Nephron progenitor cell (in vitro differentiated cells): ENCODE data around the gene HGS.

Source experiments
- DNase-seq: peaks from one replicate; pipeline ENCODE4 v3.0.0; 2021
- H3K27ac Mint-ChIP-seq: 2 replicates; pipeline ENCODE4 v1.8.0; 2021; ENCODE audit warnings: mild to moderate bottlenecking, moderate library complexity, mixed read lengths
- H3K27me3 Mint-ChIP-seq: 2 replicates; pipeline ENCODE4 v1.8.0; 2021; ENCODE audit warnings: mild to moderate bottlenecking, low read depth, mixed read lengths; ENCODE audit not compliant: poor library complexity
- H3K36me3 Mint-ChIP-seq: 2 replicates; pipeline ENCODE4 v1.8.0; 2021; ENCODE audit warnings: low read depth, mixed read lengths
- H3K4me1 Mint-ChIP-seq: 2 replicates; pipeline ENCODE4 v1.8.0; 2021; ENCODE audit warnings: mixed read lengths
- H3K4me3 Mint-ChIP-seq: 2 replicates; pipeline ENCODE4 v1.8.0; 2021; ENCODE audit warnings: mild to moderate bottlenecking, moderate library complexity, mixed read lengths
- H3K9me3 Mint-ChIP-seq: 2 replicates; pipeline ENCODE4 v1.8.0; 2021; ENCODE audit warnings: mild to moderate bottlenecking, moderate library complexity, mixed read lengths
- TF ChIP-seq, protein P1 (sequence below): fragments of 200-600 bp; sonication (generic); IDR thresholded peaks from 2 replicates; pipeline ENCODE4 v1.5.0; 2021; ENCODE audit warnings: antibody characterized with exemption

The HGS gene

DNA sequence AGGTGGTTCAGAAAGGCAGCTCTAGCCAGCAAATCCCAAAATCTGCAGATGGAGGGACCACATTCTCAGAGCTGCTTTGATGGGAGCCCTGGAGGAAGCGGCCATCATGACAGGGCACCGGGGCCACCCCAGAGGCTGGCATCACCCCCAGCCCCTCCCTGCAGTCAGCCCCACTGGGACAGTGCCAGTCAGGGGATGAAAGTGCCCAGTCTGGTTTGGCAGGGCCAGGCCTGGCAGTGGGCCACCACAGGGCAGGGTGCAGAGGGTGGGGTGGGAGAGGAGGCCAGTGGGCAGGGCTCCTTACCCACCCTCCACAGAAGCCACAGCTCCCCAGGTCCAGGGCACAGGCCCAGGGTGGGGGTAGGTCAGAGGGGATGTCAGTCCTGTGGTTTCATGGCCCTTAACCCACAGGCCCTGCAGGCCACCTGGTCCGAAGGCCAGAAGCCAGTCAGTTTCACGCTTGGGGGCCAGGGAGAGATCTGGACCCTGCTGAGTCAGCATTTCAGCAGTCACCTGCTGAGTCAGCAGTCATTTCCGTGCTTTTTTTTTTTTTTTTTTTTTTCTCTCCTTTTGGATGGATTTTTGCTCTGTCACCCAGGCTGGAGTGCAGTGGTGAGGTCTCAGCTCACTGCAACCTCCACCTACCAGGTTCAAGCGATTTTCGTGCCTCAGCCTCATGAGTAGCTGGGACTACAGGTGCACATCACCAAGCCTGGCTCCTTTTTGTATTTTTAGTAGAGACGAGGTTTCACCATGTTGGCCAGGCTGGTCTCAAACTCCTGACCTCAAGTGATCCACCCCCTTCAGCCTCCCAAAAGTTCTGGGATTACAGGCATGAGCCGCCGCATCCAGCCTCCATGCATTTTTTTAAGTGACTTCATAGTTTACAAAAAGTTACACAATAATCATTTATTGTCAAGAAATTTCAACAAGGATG is 38.6 kb downstream of the HGS start:
- no peak for DNase-seq
- peaks cover 17% of the 10 kb centered on the region for H3K4me1 Mint-ChIP-seq
- no peaks in the 10 kb centered on the region for H3K9me3 Mint-ChIP-seq
- H3K36me3 Mint-ChIP-seq = no peaks in the 10 kb centered on the region
- H3K27me3 Mint-ChIP-seq = peaks cover 11% of the 10 kb centered on the region
- no peak overlapping the region for H3K4me3 Mint-ChIP-seq
- TF ChIP-seq, protein P1, sequence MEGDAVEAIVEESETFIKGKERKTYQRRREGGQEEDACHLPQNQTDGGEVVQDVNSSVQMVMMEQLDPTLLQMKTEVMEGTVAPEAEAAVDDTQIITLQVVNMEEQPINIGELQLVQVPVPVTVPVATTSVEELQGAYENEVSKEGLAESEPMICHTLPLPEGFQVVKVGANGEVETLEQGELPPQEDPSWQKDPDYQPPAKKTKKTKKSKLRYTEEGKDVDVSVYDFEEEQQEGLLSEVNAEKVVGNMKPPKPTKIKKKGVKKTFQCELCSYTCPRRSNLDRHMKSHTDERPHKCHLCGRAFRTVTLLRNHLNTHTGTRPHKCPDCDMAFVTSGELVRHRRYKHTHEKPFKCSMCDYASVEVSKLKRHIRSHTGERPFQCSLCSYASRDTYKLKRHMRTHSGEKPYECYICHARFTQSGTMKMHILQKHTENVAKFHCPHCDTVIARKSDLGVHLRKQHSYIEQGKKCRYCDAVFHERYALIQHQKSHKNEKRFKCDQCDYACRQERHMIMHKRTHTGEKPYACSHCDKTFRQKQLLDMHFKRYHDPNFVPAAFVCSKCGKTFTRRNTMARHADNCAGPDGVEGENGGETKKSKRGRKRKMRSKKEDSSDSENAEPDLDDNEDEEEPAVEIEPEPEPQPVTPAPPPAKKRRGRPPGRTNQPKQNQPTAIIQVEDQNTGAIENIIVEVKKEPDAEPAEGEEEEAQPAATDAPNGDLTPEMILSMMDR = no peak
- H3K27ac Mint-ChIP-seq = no peak overlapping the region

DNA sequence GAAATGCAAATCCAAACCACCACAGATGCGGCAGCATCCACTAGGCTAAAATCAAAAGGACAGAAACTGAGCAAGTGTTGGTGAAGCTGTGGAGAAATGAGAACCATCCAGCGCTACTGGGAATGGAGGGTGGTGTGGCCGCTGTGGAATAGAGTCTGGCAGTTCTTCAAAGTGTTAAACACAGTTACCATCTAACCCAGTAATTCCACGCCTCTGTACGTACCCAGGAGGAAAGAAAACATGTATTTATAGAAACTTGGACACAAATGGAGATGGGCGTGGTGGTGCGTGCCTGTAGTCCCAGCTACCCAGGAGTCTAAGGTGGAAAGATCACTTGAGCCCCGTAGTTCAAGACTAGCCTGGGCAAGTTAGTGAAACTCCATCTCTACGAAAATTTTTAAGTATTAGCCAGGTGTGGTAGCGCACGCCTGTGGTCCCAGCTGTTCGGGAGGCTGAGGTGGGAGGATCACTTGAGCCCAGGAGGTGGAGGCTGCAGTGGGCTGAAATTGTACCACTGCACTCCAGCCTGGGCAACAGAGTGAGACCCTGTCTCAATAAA is 39.9 kb downstream of the HGS start:
- Mint-ChIP-seq H3K4me3 (no peak overlapping the region), H3K4me1 (peaks cover 17% of the 10 kb centered on the region), H3K27me3 (peaks cover 12% of the 10 kb centered on the region), H3K36me3 (no peaks in the 10 kb centered on the region), H3K27ac (no peak overlapping the region), H3K9me3 (no peaks in the 10 kb centered on the region)
- TF ChIP-seq, protein P1 = no peak
- no peak for DNase-seq

DNA sequence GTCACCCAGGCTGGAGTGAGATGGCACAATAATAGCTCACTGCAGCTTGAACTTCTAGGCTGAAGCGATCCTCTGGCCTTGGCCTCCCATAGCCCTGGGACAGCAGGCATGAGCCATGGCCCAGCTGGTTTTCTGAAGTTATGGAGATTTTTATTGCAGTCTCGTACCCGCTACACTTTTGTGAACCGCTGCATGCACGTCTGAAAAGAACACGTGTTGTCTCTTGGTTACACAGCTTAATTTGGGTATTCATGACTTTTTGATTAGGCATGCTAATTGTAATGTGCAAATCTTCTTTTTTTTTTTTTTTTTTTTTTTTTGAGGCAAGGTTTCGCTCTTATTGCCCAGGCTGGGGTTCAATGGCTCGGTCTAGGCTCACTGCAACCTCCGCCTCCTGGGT is 41.6 kb downstream of the HGS start:
- peaks cover 17% of the 10 kb centered on the region for H3K4me1 Mint-ChIP-seq
- no peak overlapping the region for H3K4me3 Mint-ChIP-seq
- TF ChIP-seq, protein P1 = no peak
- no peaks in the 10 kb centered on the region for H3K9me3 Mint-ChIP-seq
- DNase-seq = no peak
- no peak overlapping the region for H3K27ac Mint-ChIP-seq
- H3K36me3 Mint-ChIP-seq = no peaks in the 10 kb centered on the region
- H3K27me3 Mint-ChIP-seq = peaks cover 16% of the 10 kb centered on the region

DNA sequence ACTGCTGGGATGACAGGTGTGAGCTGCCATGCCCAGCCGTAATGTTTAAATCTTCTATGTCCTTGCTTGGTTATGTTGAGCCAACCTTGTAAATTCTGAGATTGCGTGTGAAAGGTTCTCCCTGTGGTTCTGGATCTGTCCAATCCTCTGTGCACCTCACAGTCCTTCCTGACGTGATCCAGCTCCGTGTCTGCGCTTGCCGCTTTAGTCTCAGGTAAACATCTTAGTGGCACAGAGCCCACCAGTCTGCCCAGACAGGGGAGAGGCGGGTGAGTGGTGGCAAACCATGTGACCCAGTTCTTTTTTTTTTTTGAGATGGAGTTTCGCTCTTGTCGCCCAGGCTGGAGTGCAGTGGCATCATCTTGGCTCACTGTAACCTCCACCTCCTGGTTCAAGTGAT is 42.2 kb downstream of the HGS start:
- peaks cover 20% of the 10 kb centered on the region for H3K27me3 Mint-ChIP-seq
- no peak overlapping the region for H3K4me3 Mint-ChIP-seq
- no peaks in the 10 kb centered on the region for H3K36me3 Mint-ChIP-seq
- DNase-seq = no peak
- TF ChIP-seq, protein P1 = no peak
- H3K27ac Mint-ChIP-seq = peak overlapping the region; percentile 61
- H3K4me1 Mint-ChIP-seq = peaks cover 19% of the 10 kb centered on the region
- no peaks in the 10 kb centered on the region for H3K9me3 Mint-ChIP-seq

DNA sequence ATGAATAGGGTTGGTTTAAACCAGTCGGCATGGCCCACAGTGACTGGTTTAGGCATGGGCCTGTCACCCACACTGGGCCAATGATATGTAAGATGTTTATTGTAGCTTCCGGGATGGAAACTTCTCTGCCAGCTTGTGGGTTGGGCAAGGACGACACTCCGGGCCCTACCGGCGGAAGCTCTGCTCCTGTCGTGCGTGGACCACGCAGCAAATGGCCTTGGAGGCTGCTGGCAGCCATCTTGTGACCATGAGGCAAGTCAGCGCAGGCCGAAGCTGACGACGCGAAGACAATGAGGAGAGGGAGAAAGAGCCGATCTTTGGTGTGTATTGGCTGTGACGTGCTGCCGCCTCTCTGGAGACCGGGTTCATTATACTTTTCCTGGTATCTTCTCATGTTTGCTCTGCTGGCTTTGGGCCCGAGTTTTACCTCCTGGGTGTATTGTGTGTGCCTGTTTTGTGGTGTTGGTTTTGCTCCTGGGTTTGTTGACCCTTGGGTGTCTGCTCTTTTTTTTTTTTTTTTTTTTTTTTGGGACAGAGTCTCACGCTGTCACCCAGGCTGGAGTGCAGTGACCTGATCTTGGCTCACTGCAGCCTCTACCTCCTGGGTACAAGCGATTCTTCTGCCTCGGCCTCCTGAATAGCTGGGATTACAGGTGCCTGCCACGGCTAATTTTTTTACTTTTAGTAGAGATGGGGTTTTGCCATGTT is 43.7 kb downstream of the HGS start:
- Mint-ChIP-seq H3K4me3 (no peak overlapping the region), H3K36me3 (no peaks in the 10 kb centered on the region), H3K9me3 (no peaks in the 10 kb centered on the region), H3K27ac (no peak overlapping the region), H3K4me1 (peaks cover 17% of the 10 kb centered on the region), H3K27me3 (peaks cover 27% of the 10 kb centered on the region)
- DNase-seq = no peak
- TF ChIP-seq, protein P1 = no peak
